GM12873 (cell line): ENCODE data around the gene TRIM15.

Source experiments
- TF ChIP-seq, protein P1 (sequence below): IDR thresholded peaks from 2 replicates; pipeline ENCODE4 v1.5.1; 2012; ENCODE audit warnings: low read depth, mild to moderate bottlenecking, moderate library complexity, low read length, control low read depth; ENCODE audit not compliant: insufficient read depth; ENCODE audit errors: missing control alignments

TRIM15 gene

GRCh38 chr6:30207619-30208295, 44.4 kb downstream of the TRIM15 start:
- TF ChIP-seq, protein P1, sequence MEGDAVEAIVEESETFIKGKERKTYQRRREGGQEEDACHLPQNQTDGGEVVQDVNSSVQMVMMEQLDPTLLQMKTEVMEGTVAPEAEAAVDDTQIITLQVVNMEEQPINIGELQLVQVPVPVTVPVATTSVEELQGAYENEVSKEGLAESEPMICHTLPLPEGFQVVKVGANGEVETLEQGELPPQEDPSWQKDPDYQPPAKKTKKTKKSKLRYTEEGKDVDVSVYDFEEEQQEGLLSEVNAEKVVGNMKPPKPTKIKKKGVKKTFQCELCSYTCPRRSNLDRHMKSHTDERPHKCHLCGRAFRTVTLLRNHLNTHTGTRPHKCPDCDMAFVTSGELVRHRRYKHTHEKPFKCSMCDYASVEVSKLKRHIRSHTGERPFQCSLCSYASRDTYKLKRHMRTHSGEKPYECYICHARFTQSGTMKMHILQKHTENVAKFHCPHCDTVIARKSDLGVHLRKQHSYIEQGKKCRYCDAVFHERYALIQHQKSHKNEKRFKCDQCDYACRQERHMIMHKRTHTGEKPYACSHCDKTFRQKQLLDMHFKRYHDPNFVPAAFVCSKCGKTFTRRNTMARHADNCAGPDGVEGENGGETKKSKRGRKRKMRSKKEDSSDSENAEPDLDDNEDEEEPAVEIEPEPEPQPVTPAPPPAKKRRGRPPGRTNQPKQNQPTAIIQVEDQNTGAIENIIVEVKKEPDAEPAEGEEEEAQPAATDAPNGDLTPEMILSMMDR, result no peak

DNA sequence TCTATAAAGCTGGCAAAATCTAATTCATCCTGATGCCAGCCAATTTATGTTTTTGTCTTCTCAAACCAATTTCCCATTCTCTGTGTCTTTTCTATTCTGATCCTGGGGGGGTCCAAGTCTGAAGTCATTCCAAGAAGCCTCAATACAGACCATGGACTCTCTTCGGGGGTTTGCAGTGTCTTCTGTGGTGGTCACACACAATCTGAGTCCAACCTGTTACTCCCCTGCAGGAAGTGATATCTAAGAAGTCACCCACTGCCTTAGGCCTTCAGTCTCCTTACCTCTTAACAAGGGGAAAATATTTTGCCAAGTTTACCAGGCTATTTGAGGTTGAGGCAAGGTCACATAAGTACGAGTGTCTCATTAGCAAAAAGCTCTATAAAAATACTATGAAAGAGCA, 48.0 kb downstream of the TRIM15 start:
- TF ChIP-seq, protein P1, result no peak

DNA sequence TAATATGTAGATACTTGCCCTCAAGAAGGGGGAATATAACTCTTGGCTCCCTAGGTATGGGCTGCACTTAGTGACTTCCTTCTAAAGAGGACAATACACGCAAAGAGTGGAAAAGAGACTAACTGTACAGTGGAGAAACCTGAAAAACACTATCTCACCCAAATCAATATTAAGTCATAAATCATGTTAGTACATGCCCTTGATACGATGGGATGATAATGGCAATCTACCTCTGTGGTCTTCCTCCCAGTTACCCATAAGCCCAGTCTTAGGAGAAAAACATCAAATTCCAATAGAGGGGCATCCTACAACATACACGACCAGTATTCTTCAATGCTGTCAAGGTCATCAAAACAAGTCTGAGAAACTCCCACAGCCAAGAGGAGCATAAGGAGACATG, 48.6 kb downstream of the TRIM15 start:
- TF ChIP-seq, protein P1, result no peak

DNA sequence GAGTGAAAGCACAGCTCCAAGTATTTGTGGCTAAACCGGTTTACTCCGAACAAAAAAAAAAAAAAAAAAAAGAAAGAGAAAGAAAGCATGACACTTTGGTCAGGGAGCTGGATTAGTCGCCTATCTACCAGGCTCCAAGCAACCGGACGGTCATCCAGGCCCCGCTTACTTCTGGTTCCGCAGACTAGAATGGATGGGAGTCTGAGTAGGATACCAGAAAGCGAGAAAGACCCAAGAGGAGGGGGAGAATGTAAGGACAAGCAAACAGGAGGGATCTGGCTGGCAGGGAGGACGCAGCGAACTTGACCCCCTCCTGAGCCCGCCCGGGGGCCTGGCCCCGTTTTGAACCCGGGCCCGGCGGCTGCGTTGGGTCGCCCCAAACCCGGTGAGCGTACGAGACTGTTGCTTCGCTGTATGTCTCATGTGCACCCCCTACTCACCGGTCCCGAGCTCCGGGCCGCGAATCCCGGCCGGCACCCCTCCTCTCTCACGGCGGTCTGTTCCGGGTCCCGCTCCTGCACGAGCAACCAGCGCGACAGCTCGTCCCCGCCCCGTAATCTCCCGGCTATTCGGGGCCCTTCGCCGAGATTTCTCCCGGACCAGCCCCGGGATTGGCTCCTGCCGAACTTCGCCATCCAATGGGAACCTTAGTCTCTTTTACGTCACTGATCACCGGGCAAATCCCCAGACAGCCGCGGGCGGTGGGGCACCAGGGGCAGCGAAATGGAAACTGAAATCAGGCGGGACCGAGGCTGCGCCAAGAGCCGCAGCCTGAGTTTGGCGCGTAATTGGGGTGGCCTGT, 49.7 kb downstream of the TRIM15 start, which contains the start of gene TRIM26:
Gene TRIM26, minus strand, starts transcription at position 542 of the 802 bp plus-strand sequence. CDS start 14,303 bp downstream, outside the sequence.
- TF ChIP-seq, protein P1, result no peak

GRCh38 chr6:30213667-30213956, 50.3 kb downstream of the TRIM15 start:
- TF ChIP-seq, protein P1, result no peak

- TF ChIP-seq, protein P1, result no peak
These were observed 50.8 kb downstream of the TRIM15 start for GRCh38 chr6:30213957-30214656.

DNA sequence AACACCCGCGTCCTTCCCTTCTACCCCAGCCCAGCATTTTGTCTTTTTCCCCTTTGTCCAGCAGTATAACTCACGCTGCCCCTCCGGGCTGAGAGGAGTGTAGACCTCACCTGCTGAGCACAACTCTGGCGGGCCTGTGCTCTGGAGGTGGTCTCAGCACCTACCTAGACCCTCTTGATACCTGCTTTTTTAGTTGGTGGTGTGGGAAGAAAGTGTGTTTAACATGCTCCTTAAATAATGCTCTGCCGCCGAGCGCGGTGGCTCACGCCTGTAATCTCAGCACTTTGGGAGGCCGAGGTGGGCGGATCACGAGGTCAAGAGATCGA, 51.3 kb downstream of the TRIM15 start:
- TF ChIP-seq, protein P1, result no peak
